NCI-H2196 treated with DMSO at 0.1 percent for 48 hours (cell line): ENCODE measurements around the gene ASPG.

Experiments used
- DNase-seq: peaks from one replicate; lab custom pipeline; 2025; ENCODE audit not compliant: unreplicated experiment; lab: John Stamatoyannopoulos, UW

Gene ASPG

DNA sequence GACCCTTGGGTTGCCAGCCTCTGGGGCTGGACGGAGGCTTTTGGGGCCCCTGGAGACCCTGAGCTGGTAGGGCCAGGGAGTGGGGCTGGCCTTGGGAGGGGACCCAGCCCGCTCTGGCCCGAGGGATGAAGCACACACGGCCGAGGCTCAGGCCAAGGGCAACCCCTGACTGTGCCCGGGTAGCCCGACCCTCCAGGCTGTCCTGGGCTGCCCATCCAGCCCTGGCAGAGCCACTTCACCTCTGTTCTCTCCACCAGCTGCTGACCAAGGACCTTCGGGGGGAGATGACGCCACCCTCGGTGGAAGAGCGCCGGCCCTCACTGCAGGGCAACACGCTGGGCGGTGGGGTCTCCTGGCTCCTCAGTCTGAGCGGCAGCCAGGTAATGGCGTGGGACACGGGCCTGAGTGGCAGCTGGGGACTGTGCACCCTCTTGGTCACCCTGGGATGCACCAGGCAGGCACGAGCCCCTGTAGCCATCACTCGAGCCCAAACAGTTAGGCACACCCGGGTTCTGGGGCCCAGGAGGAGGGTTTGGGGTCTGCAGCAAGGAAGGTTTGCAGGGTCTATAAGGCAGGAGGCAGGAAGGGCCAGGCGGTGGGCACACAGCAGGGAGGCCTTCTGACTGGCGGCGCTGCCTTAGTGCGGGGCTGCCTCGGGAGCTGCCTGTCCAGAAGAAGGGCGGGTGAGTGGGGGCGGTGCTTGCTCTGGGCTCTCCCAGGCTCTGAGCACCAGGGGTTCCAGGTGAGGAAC lies 19.7 kb downstream of the ASPG start:
- DNase-seq: no peak

DNA sequence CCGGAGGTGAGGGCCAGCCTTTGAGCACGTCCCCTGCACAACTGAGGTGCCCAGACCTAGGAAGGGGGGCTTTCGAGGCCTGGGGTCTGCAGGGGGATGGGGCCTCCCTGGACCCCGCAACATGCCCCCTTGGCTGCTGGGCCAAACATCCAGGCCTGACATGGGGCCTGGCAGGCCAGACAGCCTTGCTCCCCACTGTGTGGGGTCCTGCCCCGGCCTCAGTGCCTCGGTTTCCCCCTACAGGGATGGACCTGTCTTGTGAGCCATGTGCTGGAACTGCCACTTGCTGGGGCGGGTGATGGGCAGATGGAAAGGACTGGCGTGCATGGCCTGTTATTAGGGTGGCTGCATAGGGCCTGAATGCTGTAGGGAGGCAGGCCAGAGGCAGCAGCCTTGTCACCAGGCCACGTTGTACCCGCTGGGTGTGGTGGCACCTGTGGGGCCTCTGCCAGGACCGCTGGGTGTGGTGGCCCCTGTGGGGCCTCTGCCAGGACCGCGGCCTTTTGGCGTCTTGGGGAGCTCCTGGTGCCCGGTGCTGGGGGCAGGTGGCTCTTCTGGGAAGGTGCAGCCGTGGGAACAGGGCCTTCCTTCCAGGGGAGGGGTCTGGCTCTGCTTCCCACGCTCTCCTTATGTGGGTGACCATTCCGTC lies 20.4 kb downstream of the ASPG start:
- DNase-seq: no peak

DNA sequence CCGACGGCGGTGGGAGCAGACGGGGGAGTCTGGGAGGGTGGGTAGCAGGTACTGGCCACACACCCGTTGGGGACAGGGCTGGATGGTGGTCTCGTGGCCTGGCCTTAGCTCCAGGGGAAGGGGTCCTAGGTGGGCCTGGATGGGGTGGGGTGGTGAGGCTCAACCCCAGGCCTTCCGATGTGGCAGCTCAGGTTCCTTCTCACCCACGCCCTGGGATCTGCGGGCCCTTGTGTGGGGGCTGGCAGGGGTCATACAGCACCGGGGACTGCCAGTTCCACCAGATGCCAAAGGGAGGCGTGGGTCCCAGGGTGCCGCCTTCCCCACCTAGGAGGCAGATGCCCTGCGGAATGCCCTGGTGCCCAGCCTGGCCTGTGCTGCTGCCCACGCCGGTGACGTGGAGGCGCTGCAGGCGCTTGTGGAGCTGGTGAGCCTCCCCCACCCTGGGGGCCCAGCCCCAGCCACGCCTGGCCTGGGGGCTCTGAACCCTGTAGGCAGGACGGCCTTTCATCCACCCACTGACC lies 21.0 kb downstream of the ASPG start:
- no peak for DNase-seq

DNA sequence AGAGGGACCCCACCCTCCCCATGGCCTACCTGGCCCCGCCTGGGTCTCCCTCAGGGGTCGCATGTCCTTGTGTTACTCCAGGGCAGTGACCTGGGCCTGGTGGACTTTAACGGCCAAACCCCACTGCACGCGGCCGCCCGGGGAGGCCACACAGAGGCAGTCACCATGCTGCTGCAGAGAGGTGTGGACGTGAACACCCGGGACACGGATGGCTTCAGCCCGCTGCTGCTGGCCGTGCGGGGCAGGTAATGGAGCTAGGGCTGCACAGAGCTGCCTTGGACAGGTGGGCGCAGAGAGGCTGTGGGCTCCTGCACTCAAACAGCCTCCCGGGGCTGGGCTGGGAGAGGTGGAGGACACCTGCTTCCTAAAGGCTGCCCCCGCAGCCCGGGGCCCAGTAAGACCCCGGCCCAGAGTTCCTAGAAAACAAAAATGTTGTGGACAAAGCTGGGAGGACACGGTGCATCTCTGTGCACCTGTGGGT lies 21.6 kb downstream of the ASPG start:
- DNase-seq: no peak

DNA sequence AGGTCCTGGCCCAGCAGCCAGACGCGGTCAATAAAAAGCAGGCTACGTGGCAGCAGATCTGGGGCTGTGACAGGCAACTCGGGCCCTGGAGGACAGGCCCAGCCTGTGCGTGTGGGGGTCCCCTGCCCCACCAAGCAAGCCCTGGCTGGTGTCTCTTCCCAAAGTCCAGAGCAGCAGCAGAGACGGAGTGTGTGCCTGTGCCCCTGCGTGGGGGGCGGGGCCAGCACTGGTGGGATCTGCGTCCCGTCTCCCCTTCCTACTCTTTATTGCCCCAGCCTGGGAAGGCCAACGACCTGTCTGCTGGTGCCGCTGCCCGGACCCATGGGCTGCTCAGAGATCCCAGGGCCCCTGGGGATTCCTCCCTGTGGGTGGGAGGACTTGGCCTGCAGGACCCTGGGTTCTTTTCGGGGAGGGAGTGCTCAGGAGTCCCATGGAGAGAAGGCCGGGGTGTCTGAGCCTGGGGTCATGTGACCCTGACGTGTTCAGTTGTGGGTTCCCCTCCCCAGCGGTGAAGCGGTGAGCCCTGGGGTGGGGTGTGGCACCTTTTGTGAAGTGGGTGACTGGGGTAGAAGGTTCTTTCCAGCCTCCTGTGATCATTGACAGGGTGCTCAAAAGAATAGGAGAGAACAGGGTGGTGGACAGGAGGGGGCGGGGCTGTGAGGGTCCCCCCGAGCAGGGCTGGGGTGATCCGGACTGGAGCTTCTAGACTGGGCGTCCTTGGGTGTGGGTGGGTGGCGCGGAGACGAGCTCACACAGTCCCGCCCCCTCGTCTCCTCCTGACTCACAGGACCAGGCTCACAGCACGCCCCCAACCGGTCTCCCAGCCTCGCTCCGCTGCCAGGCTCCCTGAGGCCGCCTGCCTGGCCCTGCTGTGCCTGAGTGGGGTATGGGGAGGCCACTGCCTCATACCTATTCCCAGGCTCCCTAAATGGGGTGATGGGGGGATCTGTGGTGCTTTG lies 22.4 kb downstream of the ASPG start:
- DNase-seq: no peak

DNA sequence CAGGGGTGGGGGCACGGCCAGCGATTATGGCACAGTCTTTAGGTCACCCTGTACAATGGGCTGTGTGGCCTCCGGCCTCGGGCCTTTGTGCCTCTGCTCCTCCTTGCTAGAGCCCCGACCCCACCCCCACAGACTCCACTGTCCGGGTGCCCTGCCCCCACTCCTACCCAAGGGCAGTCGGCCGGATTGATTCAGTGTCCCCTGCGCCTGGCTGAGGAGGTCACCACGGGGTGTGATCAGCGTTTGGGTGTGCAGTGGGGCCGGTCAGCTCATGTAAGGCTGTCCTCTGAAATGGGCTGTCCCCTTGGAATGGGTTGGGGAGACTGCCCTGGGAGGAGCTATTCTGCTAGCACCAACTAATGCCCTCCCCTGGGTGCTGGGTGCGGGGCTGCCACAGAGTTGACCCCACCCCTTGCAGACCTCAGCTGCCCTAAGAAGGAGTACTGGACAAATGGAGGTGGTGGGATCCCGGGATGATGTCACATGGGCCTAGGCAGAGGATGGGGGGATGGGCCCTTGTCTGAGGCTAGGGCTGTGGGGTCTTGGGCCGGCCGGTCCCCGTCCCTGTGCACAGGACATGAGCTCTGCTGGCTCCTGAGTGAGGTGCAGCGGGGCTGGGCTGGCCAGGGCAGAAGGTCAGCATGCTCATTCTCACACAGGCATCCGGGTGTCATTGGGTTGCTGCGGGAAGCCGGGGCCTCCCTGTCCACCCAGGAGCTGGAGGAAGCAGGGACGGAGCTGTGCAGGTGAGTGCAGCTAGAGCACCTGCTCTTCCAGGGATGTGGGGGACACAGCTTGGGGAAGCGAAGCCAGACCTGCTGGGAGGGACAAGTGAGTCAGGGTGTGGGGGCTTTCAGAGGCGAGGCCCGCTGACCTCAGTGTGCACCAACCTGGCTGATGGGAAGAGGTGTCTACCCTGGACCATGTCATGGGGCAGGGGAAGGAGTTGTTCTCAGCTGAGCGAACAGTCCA lies 23.4 kb downstream of the ASPG start:
- DNase-seq: no peak

DNA sequence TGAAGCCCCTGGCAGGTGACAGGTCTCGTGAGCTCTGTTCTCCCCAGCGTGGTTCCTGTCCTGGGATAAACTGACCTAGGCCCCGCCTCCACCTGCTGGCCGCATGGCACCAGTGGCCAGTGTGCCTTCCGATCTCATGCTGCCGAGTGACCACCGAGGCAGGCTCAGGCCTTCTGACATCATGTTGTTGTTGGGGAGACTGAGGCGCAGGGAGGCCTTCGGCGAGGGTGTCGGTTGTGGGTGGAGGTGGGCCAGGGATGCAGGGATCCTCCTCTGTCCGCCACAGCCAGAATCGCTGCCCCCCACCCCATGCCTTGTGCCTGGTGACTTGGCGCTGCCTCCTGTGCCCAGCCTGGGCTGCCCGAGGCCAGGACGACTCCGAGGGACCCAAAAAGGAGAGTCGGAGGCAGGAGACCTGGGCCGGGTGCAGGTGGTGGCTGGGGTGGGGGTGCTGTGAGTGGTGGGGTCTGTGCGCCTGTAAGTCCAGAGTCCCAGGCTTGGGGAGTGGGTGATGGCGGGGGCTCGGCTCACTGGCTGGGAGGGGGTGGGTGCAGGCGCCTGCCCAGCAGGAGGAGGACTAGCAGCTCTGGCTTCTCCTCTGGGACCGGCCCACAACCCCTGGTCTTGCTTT lies 24.3 kb downstream of the ASPG start:
- no peak for DNase-seq

DNA sequence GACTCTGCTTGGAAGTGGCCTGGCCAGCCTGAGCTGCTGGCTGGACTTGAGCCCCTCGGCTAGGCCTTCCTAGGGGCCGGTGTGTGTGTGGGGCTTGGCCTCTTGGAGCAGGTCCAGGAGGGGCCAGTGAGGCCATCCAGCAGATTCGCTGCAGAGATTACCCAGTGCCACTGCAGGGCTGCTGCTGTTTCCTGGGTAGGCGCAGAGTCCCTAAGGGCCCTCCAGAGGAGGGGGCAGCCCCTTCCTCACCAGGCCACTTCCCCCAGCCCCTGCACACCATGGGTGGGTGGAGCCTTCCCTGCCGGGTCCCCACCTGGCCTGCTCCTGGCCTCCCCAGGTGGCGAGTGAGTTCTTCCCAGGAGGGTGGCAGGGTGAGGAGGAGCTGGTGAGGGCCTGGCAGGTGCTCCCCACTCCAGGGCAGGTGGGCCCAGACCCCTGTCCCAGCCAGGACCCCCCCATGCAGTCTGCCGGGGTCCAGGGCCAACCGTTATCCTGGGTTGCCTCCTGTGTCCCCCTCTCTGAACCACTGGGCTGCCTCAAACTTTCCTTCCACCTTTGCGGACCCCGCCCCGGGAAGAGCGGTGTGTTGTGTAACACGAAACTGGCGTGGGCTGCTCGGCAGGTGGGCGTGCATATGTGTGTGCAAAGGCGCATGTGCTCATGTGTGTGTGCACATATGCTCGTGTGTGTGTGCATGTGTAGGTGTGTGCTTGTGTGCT lies 25.1 kb downstream of the ASPG start:
- no peak for DNase-seq

DNA sequence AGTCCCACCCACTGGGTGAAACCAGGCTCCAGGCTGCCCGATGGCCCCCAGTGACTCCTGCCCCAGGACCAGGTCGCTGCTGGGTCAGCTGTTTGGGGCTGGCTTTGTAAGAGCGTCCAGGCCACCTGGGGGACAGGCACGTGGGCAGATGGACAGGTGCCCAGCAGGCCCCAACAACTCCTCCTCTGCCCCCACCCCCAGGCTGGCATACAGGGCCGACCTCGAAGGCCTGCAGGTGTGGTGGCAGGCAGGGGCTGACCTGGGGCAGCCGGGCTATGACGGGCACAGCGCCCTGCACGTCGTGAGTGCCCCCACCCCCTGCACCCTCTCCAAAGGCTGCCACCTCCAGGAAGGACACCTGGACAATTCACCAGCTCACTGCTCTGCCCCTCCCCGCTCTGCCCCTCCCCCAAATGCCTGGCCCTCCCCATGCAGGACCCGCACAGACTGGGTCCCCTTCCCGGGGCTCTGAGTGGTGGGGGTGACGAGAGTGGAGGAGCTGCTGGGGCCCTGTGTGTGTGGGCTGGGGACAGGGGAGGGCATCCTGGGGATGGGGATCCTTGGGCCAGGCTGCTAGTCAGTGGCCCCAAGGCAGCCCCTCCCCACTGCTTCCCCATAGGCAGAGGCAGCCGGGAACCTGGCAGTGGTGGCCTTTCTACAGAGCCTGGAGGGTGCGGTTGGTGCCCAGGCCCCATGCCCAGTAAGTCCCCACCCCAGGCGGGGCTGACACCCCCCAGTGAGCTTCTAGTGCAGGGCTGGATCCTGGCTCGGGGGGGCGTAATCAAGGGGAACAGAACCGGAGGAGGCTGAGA lies 26.0 kb downstream of the ASPG start:
- no peak for DNase-seq

DNA sequence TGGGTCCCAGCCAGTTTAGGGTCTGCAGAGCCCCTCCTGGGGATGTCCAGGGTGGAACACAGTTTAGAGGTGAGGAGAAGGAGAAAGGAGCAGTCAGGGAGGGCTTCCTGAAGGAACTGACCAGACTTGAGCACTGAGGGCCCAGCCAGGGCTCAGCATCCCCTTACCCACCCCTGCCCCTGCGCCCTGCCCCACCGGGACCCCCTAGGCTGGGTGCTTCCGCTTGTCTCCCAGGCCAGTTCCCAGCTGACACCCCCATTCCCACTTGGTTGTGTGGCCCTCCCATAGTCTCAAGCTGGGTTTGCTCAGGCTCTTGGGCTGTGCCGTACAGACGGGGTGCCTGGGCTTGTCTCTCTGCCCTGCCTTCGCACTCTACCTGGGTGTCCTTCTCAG lies 26.6 kb downstream of the ASPG start:
- DNase-seq: no peak

DNA sequence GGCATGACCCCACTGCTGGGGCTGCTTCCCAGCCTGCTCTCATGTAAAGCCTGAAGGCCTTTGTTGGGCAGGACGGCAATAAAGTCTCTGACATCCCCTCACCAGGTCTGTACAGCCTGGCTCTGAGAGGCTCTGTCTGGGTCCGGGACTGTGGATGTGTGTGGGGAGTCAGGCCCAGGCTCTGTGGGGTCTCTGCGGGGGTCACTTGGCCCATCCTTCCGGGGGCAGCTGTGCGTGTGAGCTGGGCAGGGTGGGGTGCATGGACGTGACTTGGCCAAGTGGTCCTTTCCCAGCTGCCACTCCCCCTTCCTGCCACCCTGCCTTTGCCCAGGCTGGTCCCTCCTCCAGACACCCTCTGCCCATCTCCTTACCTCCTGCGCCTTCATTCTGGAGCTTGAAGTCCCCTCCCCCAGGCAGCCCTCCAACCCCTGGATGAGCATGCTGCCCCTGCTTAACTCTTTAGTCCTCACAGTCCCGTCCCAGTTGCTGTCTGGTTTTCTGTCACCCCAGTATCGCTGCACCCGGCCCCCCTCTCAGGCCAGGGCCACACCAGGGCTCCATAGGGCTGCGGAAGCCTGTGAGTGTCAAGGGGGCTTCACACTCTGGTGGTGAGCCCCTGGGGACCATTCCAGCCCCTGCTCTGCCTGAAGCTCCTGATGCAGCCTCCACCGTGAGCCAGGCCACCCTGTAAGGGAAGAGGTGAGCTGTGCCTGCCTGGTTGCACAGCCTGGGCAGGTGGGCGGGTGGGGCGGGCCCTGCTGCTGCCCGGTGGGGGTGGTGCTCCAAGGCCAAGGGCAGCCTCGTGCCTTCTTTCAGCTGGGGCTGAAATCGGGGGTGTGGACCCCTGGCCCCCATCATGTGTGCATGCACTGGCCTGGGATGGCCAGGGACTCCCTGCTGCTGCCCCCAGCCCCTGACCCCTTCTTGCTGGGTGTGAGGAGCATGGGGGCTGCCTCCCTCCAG lies 27.4 kb downstream of the ASPG start:
- DNase-seq: no peak

DNA sequence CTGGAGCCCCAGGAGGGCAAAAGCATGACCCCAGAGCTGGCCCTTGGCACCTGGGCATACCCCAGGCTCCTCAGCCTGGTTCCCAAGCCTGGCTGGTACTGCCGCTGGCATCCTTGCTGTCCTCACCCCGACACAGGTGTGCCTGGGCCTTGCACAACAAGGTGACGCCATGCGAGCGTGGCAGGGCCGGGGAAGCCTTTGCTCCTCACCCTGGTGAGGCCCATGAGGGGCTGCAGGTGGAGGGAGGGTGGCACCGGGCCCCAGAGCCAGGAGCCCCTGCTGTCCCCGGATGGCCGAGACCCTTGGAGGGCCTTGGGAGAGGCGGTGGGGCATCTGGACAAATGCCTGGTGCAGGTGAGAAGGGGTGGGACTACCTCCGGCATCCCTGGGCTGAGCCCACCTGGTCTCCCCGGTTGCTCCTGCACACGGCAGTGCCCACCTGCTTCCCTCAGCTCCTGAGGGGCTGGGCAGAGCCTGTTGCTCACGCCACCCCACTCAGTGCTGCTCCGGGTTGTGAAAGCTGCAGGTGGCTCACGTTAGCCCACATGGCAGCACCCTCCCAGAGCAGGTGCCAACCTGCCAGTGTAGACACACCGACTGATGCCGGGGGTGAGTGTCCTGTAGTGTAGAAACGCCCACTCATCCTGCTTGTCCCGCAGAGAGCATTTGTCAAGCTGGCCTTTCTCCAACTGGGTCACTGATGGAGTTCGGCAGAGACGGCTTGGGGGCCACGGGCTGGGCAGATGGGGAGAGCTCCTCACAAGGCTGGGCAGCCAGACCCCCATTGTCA lies 28.3 kb downstream of the ASPG start:
- no peak for DNase-seq

DNA sequence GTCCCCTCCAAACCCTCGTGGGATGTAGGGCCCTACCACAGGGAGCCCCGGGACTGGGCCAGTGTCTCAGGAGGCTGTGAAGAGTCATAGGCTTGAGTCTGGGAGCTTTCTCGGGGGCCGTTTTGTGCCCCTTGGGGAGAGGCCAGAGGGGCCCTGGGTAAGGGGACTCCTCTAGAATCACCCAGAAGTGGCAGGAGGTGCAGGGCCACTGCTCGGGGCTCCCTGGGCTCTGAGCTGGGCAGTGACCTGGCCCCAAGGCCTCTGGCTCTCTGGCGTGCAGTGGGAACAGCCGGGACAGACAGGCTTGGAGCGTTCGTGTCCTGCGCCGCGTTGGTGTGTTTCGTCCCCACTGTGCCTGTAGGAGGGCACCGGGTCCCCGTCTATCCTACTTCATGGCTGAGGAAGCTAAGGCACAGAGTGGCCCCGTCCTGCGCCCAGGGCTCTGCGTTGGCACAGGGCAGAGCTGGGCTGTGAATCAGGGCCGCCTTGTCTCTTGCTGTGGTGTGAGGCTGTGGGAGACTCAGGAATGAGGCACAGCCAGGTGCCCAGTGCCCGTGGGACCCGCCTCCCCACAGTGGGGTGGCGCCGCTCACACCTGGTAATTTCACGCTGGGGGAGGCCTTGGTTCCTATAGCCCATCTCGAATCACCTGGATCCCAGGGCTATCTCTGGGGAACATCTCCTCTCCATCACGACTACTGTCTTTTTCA lies 29.1 kb downstream of the ASPG start:
- no peak for DNase-seq

DNA sequence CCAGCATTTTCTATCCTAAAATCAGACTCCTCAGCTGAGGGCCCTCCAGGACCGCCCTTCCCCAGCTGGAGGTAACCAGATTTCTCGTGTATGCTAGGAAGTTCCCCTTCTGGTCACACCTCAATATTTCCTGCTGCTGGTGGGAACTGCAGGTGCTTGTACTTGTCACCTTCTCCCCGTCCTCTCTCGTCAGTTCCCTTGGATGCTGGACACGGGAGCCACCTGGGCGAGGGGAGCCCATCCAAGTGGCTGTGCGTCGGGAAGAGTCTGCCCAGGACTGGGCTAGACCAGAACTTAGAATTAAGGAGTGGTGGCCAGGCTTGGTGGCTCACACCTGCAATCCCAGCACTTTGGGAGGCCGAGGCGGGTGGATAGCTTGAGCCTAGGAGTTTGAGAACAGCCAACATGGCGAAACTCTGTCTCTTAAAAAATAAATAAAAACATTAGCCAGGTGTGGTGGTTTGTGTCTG lies 29.7 kb downstream of the ASPG start:
- DNase-seq: no peak

DNA sequence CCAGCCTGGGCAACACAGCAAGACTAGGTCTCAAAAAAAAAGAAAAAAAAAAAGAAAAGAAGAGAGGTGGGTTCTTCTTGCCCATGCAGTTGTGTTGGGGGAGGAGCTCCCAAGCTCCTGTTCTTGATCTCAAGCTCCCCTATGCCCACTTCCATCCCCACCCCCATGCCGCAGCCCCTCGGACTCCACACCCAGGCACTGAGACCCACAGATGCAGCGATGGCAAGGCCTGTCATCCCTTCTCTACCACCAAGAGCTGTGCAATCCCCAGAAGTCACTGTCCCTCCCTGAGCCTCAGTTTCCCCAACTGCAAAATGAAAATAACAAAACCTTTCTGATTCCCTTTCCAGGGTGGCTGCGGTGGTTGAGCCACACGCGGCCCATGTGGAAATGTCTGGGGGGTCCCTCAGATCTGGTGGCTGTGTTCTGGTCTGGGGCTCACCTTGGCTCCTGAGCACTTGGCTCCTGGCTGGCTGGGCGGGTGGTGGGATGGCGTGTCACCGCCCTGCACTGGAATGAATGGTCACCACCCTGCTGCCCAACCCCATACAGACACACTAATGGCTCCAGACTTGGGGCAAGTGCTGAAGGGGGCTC lies 30.3 kb downstream of the ASPG start:
- no peak for DNase-seq
